K562 (cell line): ENCODE results near the gene HEXIM1. TPM values are rescaled to one million over a fixed set of nuclear protein-coding genes. Genes with fewer than 3 reads are reported as not detected.

Experiments used
- ATAC-seq: fragments of 200-7000 bp; cut with Tn5 transposase; 3 replicates; pipeline ENCODE4 v1.9.1; 2020; ENCODE audit warnings: moderate library complexity
- BruUV-seq: library from RNA; stranded (reverse); fragments of 400-500 nt; replicated peaks from 2 replicates; lab custom pipeline; 2021; lab: Mats Ljungman, UMichigan
- CTCF ChIA-PET: fragments of 300-600 bp; formaldehyde crosslinking; extraction: SDS; loops from one replicate; lab custom pipeline; 2021; ENCODE audit warnings: low intra/inter-chr PET ratio; lab: Yijun Ruan, JAX
- POLR2A ChIA-PET: fragments of 300-600, 350-650 bp; sonication (Branson Sonifier 250); formaldehyde crosslinking; extraction: SDS; loops from one replicate; lab custom pipeline; 2021; ENCODE audit warnings: antibody characterized with exemption, inconsistent platforms; lab: Yijun Ruan, JAX
- DNase-seq, 4 experiments: peaks; one replicate each; pipeline versions ENCODE4 v3.0.0 to v3.0.0-alpha.2; 2011 to 2018; ENCODE audit warnings: low spot score in 3 of 4, mixed read lengths in 3 of 4; ENCODE audit errors: extremely low read depth in 1 of 4
- FAIRE-seq: peaks from 2 replicates; lab custom pipeline; 2011; peaks lifted over from hg19 to GRCh38; lab: Jason Lieb, UNC
- H2AFZ ChIP-seq: 2 replicates; pipeline ENCODE4 v1.6.0; 2011; ENCODE audit warnings: low read depth, low read length, control low read depth, inconsistent platforms
- H3K27ac ChIP-seq: fragments of 200-600 bp; 3 replicates; pipeline ENCODE4 v1.8.0; 2011; ENCODE audit warnings: low read depth, mild to moderate bottlenecking, control low read depth, inconsistent platforms, low read length, moderate library complexity, mixed read lengths; ENCODE audit errors: extremely low read depth
- H3K27me3 ChIP-seq, 2 experiments: fragments of 300-600 bp in 1 of 2; 2 replicates in 1 of 2; 3 replicates in 1 of 2; pipeline versions ENCODE4 v1.6.0 to v1.8.0; 2011; ENCODE audit warnings: inconsistent platforms in 2 of 2, low read length in 2 of 2, mild to moderate bottlenecking in 1 of 2, mixed read lengths in 1 of 2, moderate library complexity in 1 of 2; ENCODE audit not compliant: control insufficient read depth in 2 of 2, insufficient read depth in 2 of 2
- H3K36me3 ChIP-seq: fragments of 300-600 bp; 3 replicates; pipeline ENCODE4 v1.8.0; 2011; ENCODE audit warnings: mild to moderate bottlenecking, low read length, inconsistent platforms; ENCODE audit not compliant: control insufficient read depth, insufficient read depth
- H3K4me1 ChIP-seq, 2 experiments: fragments of 200-600 bp in 1 of 2; replicated peaks in 1 of 2; 2 replicates in 1 of 2; 3 replicates in 1 of 2; pipeline versions ENCODE4 v1.5.1 to v1.8.0; 2011; ENCODE audit warnings: inconsistent platforms in 2 of 2, low read length in 2 of 2, mild to moderate bottlenecking in 1 of 2, mixed read lengths in 1 of 2, moderate library complexity in 1 of 2; ENCODE audit not compliant: control insufficient read depth in 2 of 2, insufficient read depth in 2 of 2
- H3K4me2 ChIP-seq: 2 replicates; pipeline ENCODE4 v1.6.1; 2011; ENCODE audit warnings: low read length, control low read depth, inconsistent platforms, mixed read lengths; ENCODE audit not compliant: insufficient read depth
- H3K4me3 ChIP-seq: fragments of 200-600 bp; sonication (generic), shearing (Covaris generic); 2 replicates; pipeline ENCODE4 v1.5.1; 2016; ENCODE audit warnings: control low read depth, inconsistent platforms
- H3K79me2 ChIP-seq: fragments of 200-600 bp; 3 replicates; pipeline ENCODE4 v1.8.0; 2011; ENCODE audit warnings: low read length, inconsistent platforms; ENCODE audit not compliant: control insufficient read depth, insufficient read depth
- H3K9ac ChIP-seq, 2 experiments: 2 replicates each; pipeline versions ENCODE4 v1.6.0 to v1.6.1; 2011; ENCODE audit warnings: low read depth in 2 of 2, low read length in 2 of 2, control low read depth in 1 of 2, inconsistent platforms in 1 of 2, mild to moderate bottlenecking in 1 of 2, mixed read lengths in 1 of 2; ENCODE audit not compliant: insufficient read depth in 1 of 2
- H3K9me1 ChIP-seq: one replicate; pipeline ENCODE4 v1.6.0; 2011; ENCODE audit warnings: inconsistent platforms, mild to moderate bottlenecking, low read length, moderate library complexity; ENCODE audit not compliant: control insufficient read depth, insufficient read depth
- H3K9me3 ChIP-seq: replicated peaks from 2 replicates; pipeline ENCODE4 v1.5.1; 2011; ENCODE audit warnings: low read depth, low read length, inconsistent platforms; ENCODE audit not compliant: control insufficient read depth, insufficient read depth
- H4K20me1 ChIP-seq: replicated peaks from 2 replicates; pipeline ENCODE4 v1.6.1; 2011; ENCODE audit warnings: low read length, inconsistent platforms, mixed read lengths; ENCODE audit not compliant: control insufficient read depth, insufficient read depth
- HLTF ChIP-seq: fragments of 450-650 bp; IDR thresholded peaks from 2 replicates; pipeline ENCODE4 v1.6.1; 2016
- KLF6 ChIP-seq: fragments of 250-450 bp; sonication (Bioruptor Pico); IDR thresholded peaks from 2 replicates; pipeline ENCODE4 v1.4.0; 2020; ENCODE audit warnings: mild to moderate bottlenecking, moderate library complexity, borderline replicate concordance
- MCM5 ChIP-seq: fragments of 450-650 bp; IDR thresholded peaks from 2 replicates; pipeline ENCODE4 v1.6.1; 2016; ENCODE audit warnings: low read depth
- MTA3 ChIP-seq: fragments of 450-650 bp; formaldehyde crosslinking; IDR thresholded peaks from 2 replicates; pipeline ENCODE4 v1.6.1; 2017; ENCODE audit warnings: mild to moderate bottlenecking, borderline replicate concordance
- ZC3H11A ChIP-seq: IDR thresholded peaks from 2 replicates; pipeline ENCODE4 v1.6.1; 2012; ENCODE audit warnings: low read depth, low read length, improper control_type of control experiment
- ZSCAN32 ChIP-seq: fragments of 450-650 bp; formaldehyde crosslinking; IDR thresholded peaks from 2 replicates; pipeline ENCODE4 v1.4.0; 2020; ENCODE audit warnings: mild to moderate bottlenecking, moderate library complexity
- WGBS: fragments of 100-300 bp; shearing (Covaris generic); methylation state at CpG from one replicate; pipeline ENCODE4 v1.1.6; 2016; ENCODE audit warnings: low coverage, mixed read lengths; ENCODE audit not compliant: insufficient coverage; ENCODE audit errors: missing lambda C conversion rate; 5-methylcytosine and 5-hydroxymethylcytosine counted together
- in situ Hi-C: fragments of 300-500 bp; cut with MboI; formaldehyde crosslinking; loops from 4 replicates; pipeline ENCODE4 v1.15.0; 2018; ENCODE audit warnings: inconsistent platforms, mixed read lengths
- intact Hi-C: fragments of 100-400 bp; cut with micrococcal nuclease; formaldehyde crosslinking; loops from 2 replicates; pipeline ENCODE4 v1.14.2; 2022
- polyA plus RNA-seq, 8 experiments: library from polyadenylated mRNA; depleted of rRNA in 4 of 8; stranded (reverse) in 5 of 8; unstranded in 3 of 8; fragments of >200 nt; fragmentation: Nextera tagmentation in 2 of 8; fragmentation: Illumina TruSeq in 1 of 8; extraction: Ambion mirVana in 2 of 8; extraction: Trizol in 1 of 8; gene quantifications; 2 replicates each; pipeline versions ENCODE4 v1.2.1 to v1.2.3, GENCODE V29; 2011 to 2014; ENCODE audit warnings: inconsistent platforms in 1 of 8, missing spikeins in 1 of 8
- total RNA-seq, 7 experiments: library from RNA; depleted of rRNA in 6 of 7; stranded (reverse); fragments of >200 nt in 6 of 7; fragmentation: Illumina TruSeq in 2 of 7; extraction: Trizol in 2 of 7; gene quantifications; 2 replicates each; pipeline versions ENCODE4 v1.2.1 to v1.2.3, GENCODE V29; 2011 to 2021; ENCODE audit warnings: low replicate concordance in 1 of 7
- TF ChIP-seq, protein P1 (sequence below): sonication (generic); formaldehyde crosslinking; IDR thresholded peaks from 2 replicates; pipeline ENCODE4 v1.8.1; 2023; ENCODE audit warnings: mild to moderate bottlenecking, missing genetic modification reagents

The HEXIM1 gene
- total and polyA plus RNA-seq, 9 of the 15 experiments (the other 6 are each of a cell fraction or from before 2014, with no cell fraction given) = 1.4 to 28.3 (median 9.1) TPM

GRCh38 chr17:45120558-45120957, 27.7 kb upstream of the HEXIM1 start:
- CTCF ChIA-PET = interaction anchor here (0.8 kb wide), 1 partner anchor 11 kb away, joined by 4 read pairs; no protein-coding TSS in a partner anchor
- Histone ChIP-seq H4K20me1 (no peaks in the 10 kb centered on the region), H3K79me2 (no peaks in the 10 kb centered on the region; the same call in 2 of the 3 replicates), H3K27ac (no peak overlapping the region), H3K4me3 (no peak overlapping the region), H2AFZ (no peak overlapping the region), H3K4me2 (no peak overlapping the region), H3K9me1 (no peaks in the 10 kb centered on the region), H3K9ac (no peak overlapping the region), H3K27me3 (no peaks in the 10 kb centered on the region), H3K36me3 (no peaks in the 10 kb centered on the region), H3K9me3 (no peaks in the 10 kb centered on the region), H3K4me1 (peaks cover 22 to 48% of the 10 kb centered on the region in 2 experiments)
- TF ChIP-seq MTA3 (no peak), MCM5 (no peak), ZSCAN32 (CRISPR knock-in tag) (no peak), HLTF (no peak), KLF6 (CRISPR knock-in tag) (no peak)
- intact Hi-C loops = loop anchor here (10.0 kb wide), 1 partner anchor 106 kb away; no protein-coding TSS in a partner anchor
- DNase-seq = no peak
- in situ Hi-C loops = no loop called here
- BruUV-seq = no TSS peak
- 82% methylated on average over 19 of the region's 22 CpGs for WGBS
- FAIRE-seq = no peak
- no peak for ATAC-seq
- POLR2A ChIA-PET = interaction anchor here (0.6 kb wide), 1 partner anchor 307 kb away, joined by 3 read pairs; no protein-coding TSS in a partner anchor

GRCh38 chr17:45121055-45121454, 27.2 kb upstream of the HEXIM1 start:
- Histone ChIP-seq H3K9ac (0 out of 4 replicates have a peak overlapping the region, but pooled peaks of 1 of the 2 experiments have one; percentile 29), H3K4me3 (no peak overlapping the region), H3K9me3 (no peaks in the 10 kb centered on the region), H3K79me2 (no peaks in the 10 kb centered on the region; the same call in 2 of the 3 replicates), H4K20me1 (no peaks in the 10 kb centered on the region), H2AFZ (no peak overlapping the region), H3K4me2 (no peak overlapping the region), H3K36me3 (no peaks in the 10 kb centered on the region), H3K9me1 (no peaks in the 10 kb centered on the region), H3K27ac (no peak overlapping the region)
- no TSS peak for BruUV-seq
- CTCF ChIA-PET = no interaction called here
- no peak for FAIRE-seq
- intact Hi-C loops = loop anchor here (10.0 kb wide), 1 partner anchor 106 kb away; no protein-coding TSS in a partner anchor
- no peak for DNase-seq
- no peak for ATAC-seq
- in situ Hi-C loops = no loop called here
- 92% methylated on average over 16 of the region's 45 CpGs for WGBS
- TF ChIP-seq ZC3H11A = no peak
- TF ChIP-seq, protein P1, sequence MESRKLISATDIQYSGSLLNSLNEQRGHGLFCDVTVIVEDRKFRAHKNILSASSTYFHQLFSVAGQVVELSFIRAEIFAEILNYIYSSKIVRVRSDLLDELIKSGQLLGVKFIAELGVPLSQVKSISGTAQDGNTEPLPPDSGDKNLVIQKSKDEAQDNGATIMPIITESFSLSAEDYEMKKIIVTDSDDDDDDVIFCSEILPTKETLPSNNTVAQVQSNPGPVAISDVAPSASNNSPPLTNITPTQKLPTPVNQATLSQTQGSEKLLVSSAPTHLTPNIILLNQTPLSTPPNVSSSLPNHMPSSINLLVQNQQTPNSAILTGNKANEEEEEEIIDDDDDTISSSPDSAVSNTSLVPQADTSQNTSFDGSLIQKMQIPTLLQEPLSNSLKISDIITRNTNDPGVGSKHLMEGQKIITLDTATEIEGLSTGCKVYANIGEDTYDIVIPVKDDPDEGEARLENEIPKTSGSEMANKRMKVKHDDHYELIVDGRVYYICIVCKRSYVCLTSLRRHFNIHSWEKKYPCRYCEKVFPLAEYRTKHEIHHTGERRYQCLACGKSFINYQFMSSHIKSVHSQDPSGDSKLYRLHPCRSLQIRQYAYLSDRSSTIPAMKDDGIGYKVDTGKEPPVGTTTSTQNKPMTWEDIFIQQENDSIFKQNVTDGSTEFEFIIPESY (CRISPR knock-in tag) = peak; percentile 93
- TF ChIP-seq, all 486 proteins: peak for 1
- POLR2A ChIA-PET = no interaction called here
- peaks cover 22 to 47% of the 10 kb centered on the region in 2 experiments for H3K4me1 ChIP-seq
- H3K27me3 ChIP-seq = no peaks in the 10 kb centered on the region
